ENCODE measurements around the gene RUNDC3A. TPM values are rescaled to one million over a fixed set of nuclear protein-coding genes. Genes with fewer than 3 reads are reported as not detected.

Gene RUNDC3A
- total and polyA plus RNA-seq, 2 of the 8 experiments (the other 6 are each of a cell fraction or from before 2014, with no cell fraction given) = 6.4 to 13.8 TPM

GRCh38 chr17:44351464-44351863, 43.1 kb downstream of the RUNDC3A start (continued):
- TF ChIP-seq CHD7 (IDR thresholded peaks at IDR 0.05; ENCODE audit: insufficient replicate concordance, low read length) (no peak), SUZ12 (IDR thresholded peaks at IDR 0.05; ENCODE audit: low read length) (no peak), CHD2 (IDR thresholded peaks at IDR 0.05; ENCODE audit: low read length) (no peak), HDAC2 (IDR thresholded peaks at IDR 0.05; ENCODE audit: borderline replicate concordance in 1 of 2, low read depth in 2 of 2, low read length in 2 of 2) (no peak), BCL11A (IDR thresholded peaks at IDR 0.05; ENCODE audit: low read depth in 2 of 2, low read length in 2 of 2) (no peak), RFX5 (IDR thresholded peaks at IDR 0.05; ENCODE audit: borderline replicate concordance, low read depth, low read length) (no peak), EP300 (IDR thresholded peaks at IDR 0.05; ENCODE audit: borderline replicate concordance in 1 of 2, low read depth in 2 of 2, low read length in 2 of 2) (no peak), TEAD4 (IDR thresholded peaks at IDR 0.05; ENCODE audit: low read depth, low read length) (no peak), NANOG (IDR thresholded peaks at IDR 0.05; ENCODE audit: insufficient read depth, low read depth, low read length, poor library complexity, severe bottlenecking) (no peak), ASH2L (IDR thresholded peaks at IDR 0.05; ENCODE audit: low read length) (no peak), GABPA (IDR thresholded peaks at IDR 0.05; ENCODE audit: borderline replicate concordance, insufficient read depth, low read length) (no peak)
